ENCODE measurements around the gene NRXN3. TPM values are rescaled to one million over a fixed set of nuclear protein-coding genes. Genes with fewer than 3 reads are reported as not detected.

NRXN3 gene
- total RNA-seq, 2 experiments from 2014 or later: not detected

GRCh38 chr14:79248126-79248525, 1078.0 kb downstream of the NRXN3 start:
- no peaks in the 10 kb centered on the region for H3K9me3 Mint-ChIP-seq
- H3K4me1 Mint-ChIP-seq: no peaks in the 10 kb centered on the region
- H3K27me3 Mint-ChIP-seq: no peaks in the 10 kb centered on the region
- no peaks in the 10 kb centered on the region for H3K36me3 Mint-ChIP-seq (ENCODE audit: low read depth)
- POLR2A ChIA-PET: no interaction called here
- CTCF ChIA-PET: no interaction called here
- H3K27ac Mint-ChIP-seq: no peak overlapping the region
- H3K4me3 Mint-ChIP-seq: no peak overlapping the region
- no peak for DNase-seq

GRCh38 chr14:79248771-79249170, 1078.6 kb downstream of the NRXN3 start:
- DNase-seq: no peak
- Mint-ChIP-seq H3K27ac (no peak overlapping the region), H3K27me3 (no peaks in the 10 kb centered on the region), H3K36me3 (ENCODE audit: low read depth) (no peaks in the 10 kb centered on the region), H3K4me1 (no peaks in the 10 kb centered on the region), H3K4me3 (no peak overlapping the region), H3K9me3 (no peaks in the 10 kb centered on the region)
- CTCF ChIA-PET: no interaction called here
- POLR2A ChIA-PET: no interaction called here

- DNase-seq: no peak
- CTCF ChIA-PET: no interaction called here
- POLR2A ChIA-PET: no interaction called here
- Mint-ChIP-seq H3K4me1 (no peaks in the 10 kb centered on the region), H3K27ac (no peak overlapping the region), H3K36me3 (ENCODE audit: low read depth) (no peaks in the 10 kb centered on the region), H3K27me3 (no peaks in the 10 kb centered on the region), H3K4me3 (no peak overlapping the region), H3K9me3 (no peaks in the 10 kb centered on the region)
Measured at GRCh38 chr14:79251278-79251677, 1081.1 kb downstream of the NRXN3 start.

- Mint-ChIP-seq H3K27ac (no peak overlapping the region), H3K4me3 (no peak overlapping the region), H3K4me1 (no peaks in the 10 kb centered on the region), H3K9me3 (peaks cover 3% of the 10 kb centered on the region), H3K27me3 (no peaks in the 10 kb centered on the region), H3K36me3 (ENCODE audit: low read depth) (no peaks in the 10 kb centered on the region)
- ChIA-PET CTCF (no interaction called here), POLR2A (no interaction called here)
- no peak for DNase-seq
Measured at GRCh38 chr14:79253576-79253975, 1083.4 kb downstream of the NRXN3 start.

- CTCF ChIA-PET: no interaction called here
- H3K4me3 Mint-ChIP-seq: no peak overlapping the region
- DNase-seq: no peak
- H3K36me3 Mint-ChIP-seq (ENCODE audit: low read depth): no peaks in the 10 kb centered on the region
- no peaks in the 10 kb centered on the region for H3K4me1 Mint-ChIP-seq
- H3K27me3 Mint-ChIP-seq: no peaks in the 10 kb centered on the region
- POLR2A ChIA-PET: no interaction called here
- H3K27ac Mint-ChIP-seq: no peak overlapping the region
- peaks cover 3% of the 10 kb centered on the region for H3K9me3 Mint-ChIP-seq
Measured at GRCh38 chr14:79254069-79254775, 1084.0 kb downstream of the NRXN3 start.

GRCh38 chr14:79256380-79256779, 1086.2 kb downstream of the NRXN3 start:
- DNase-seq: no peak
- no peaks in the 10 kb centered on the region for H3K27me3 Mint-ChIP-seq
- no peak overlapping the region for H3K27ac Mint-ChIP-seq
- ChIA-PET POLR2A (no interaction called here), CTCF (no interaction called here)
- no peaks in the 10 kb centered on the region for H3K4me1 Mint-ChIP-seq
- no peaks in the 10 kb centered on the region for H3K36me3 Mint-ChIP-seq (ENCODE audit: low read depth)
- H3K9me3 Mint-ChIP-seq: peaks cover 7% of the 10 kb centered on the region
- H3K4me3 Mint-ChIP-seq: no peak overlapping the region

GRCh38 chr14:79260406-79260805, 1090.2 kb downstream of the NRXN3 start:
- H3K9me3 Mint-ChIP-seq: peaks cover 7% of the 10 kb centered on the region
- no peak for DNase-seq
- ChIA-PET POLR2A (no interaction called here), CTCF (no interaction called here)
- H3K4me3 Mint-ChIP-seq: no peak overlapping the region
- no peaks in the 10 kb centered on the region for H3K36me3 Mint-ChIP-seq (ENCODE audit: low read depth)
- no peaks in the 10 kb centered on the region for H3K27me3 Mint-ChIP-seq
- H3K27ac Mint-ChIP-seq: no peak overlapping the region
- no peaks in the 10 kb centered on the region for H3K4me1 Mint-ChIP-seq

GRCh38 chr14:79265366-79265946, 1095.3 kb downstream of the NRXN3 start:
- Mint-ChIP-seq H3K36me3 (ENCODE audit: low read depth) (no peaks in the 10 kb centered on the region), H3K27ac (no peak overlapping the region)
- CTCF ChIA-PET: no interaction called here

GRCh38 chr14:79270361-79270760, 1100.2 kb downstream of the NRXN3 start:
- ChIA-PET CTCF (no interaction called here), POLR2A (no interaction called here)
- no peak overlapping the region for H3K27ac Mint-ChIP-seq
- H3K27me3 Mint-ChIP-seq: no peaks in the 10 kb centered on the region
- no peak overlapping the region for H3K4me3 Mint-ChIP-seq
- no peaks in the 10 kb centered on the region for H3K4me1 Mint-ChIP-seq
- no peaks in the 10 kb centered on the region for H3K36me3 Mint-ChIP-seq (ENCODE audit: low read depth)
- DNase-seq: no peak
- no peaks in the 10 kb centered on the region for H3K9me3 Mint-ChIP-seq

More at GRCh38 chr14:79265366-79265946, 1095.3 kb downstream of the NRXN3 start:
- Mint-ChIP-seq H3K27me3 (no peaks in the 10 kb centered on the region), H3K4me3 (no peak overlapping the region), H3K4me1 (no peaks in the 10 kb centered on the region), H3K9me3 (peaks cover 4% of the 10 kb centered on the region)
- POLR2A ChIA-PET: no interaction called here
- DNase-seq: no peak

- Mint-ChIP-seq H3K36me3 (ENCODE audit: low read depth) (no peaks in the 10 kb centered on the region), H3K4me3 (no peak overlapping the region)
Measured at GRCh38 chr14:79271122-79271521, 1100.9 kb downstream of the NRXN3 start.

GRCh38 chr14:79274641-79275291, 1104.6 kb downstream of the NRXN3 start:
- Mint-ChIP-seq H3K27me3 (peaks cover 16% of the 10 kb centered on the region), H3K36me3 (ENCODE audit: low read depth) (no peaks in the 10 kb centered on the region), H3K9me3 (no peaks in the 10 kb centered on the region), H3K4me3 (no peak overlapping the region), H3K27ac (no peak overlapping the region), H3K4me1 (no peaks in the 10 kb centered on the region)
- ChIA-PET CTCF (no interaction called here), POLR2A (no interaction called here)
- no peak for DNase-seq

More at GRCh38 chr14:79271122-79271521, 1100.9 kb downstream of the NRXN3 start:
- no peak for DNase-seq
- POLR2A ChIA-PET: no interaction called here
- CTCF ChIA-PET: no interaction called here
- H3K27ac Mint-ChIP-seq: no peak overlapping the region
- H3K9me3 Mint-ChIP-seq: no peaks in the 10 kb centered on the region
- no peaks in the 10 kb centered on the region for H3K4me1 Mint-ChIP-seq
- no peaks in the 10 kb centered on the region for H3K27me3 Mint-ChIP-seq

- Mint-ChIP-seq H3K27ac (no peak overlapping the region), H3K27me3 (peaks cover 21% of the 10 kb centered on the region), H3K4me3 (no peak overlapping the region), H3K36me3 (ENCODE audit: low read depth) (peaks cover 3% of the 10 kb centered on the region), H3K4me1 (no peaks in the 10 kb centered on the region), H3K9me3 (no peaks in the 10 kb centered on the region)
- ChIA-PET POLR2A (no interaction called here), CTCF (no interaction called here)
- no peak for DNase-seq
Measured at GRCh38 chr14:79275292-79275655, 1105.1 kb downstream of the NRXN3 start.

GRCh38 chr14:79278286-79278797, 1108.2 kb downstream of the NRXN3 start:
- CTCF ChIA-PET: no interaction called here
- Mint-ChIP-seq H3K27ac (no peak overlapping the region), H3K4me3 (no peak overlapping the region), H3K9me3 (no peaks in the 10 kb centered on the region), H3K4me1 (no peaks in the 10 kb centered on the region), H3K36me3 (ENCODE audit: low read depth) (peaks cover 4% of the 10 kb centered on the region), H3K27me3 (peaks cover 38% of the 10 kb centered on the region)
- POLR2A ChIA-PET: no interaction called here
- no peak for DNase-seq
